GM19238 (cell line): Measurements from ENCODE around the gene HLA-DPA1.
"Not testable (repeated sequence)": the region's sequence is repeated elsewhere in the genome, so short reads cannot be mapped to it uniquely, and the experiment has no call there.

ENCODE experiments used
- DNase-seq: peaks from one replicate; pipeline ENCODE4 v3.0.0; 2011; ENCODE audit warnings: low spot score; ENCODE audit not compliant: insufficient read length

The HLA-DPA1 gene

GRCh38 chr6:33073431-33073871 lies at the start of gene HLA-DPA1:
TSS of gene HLA-DPA1 (minus strand) at chr6:33073649.
- DNase-seq = peak; percentile 73

GRCh38 chr6:33123181-33123580 lies 49.7 kb upstream of the HLA-DPA1 start:
- no peak for DNase-seq

GRCh38 chr6:33120001-33120400 lies 46.6 kb upstream of the HLA-DPA1 start:
- DNase-seq = no peak

GRCh38 chr6:33118525-33119123 lies 45.2 kb upstream of the HLA-DPA1 start:
- no peak for DNase-seq

- DNase-seq = no peak
Measured at GRCh38 chr6:33117811-33118277, 44.4 kb upstream of the HLA-DPA1 start.

GRCh38 chr6:33116841-33117711 lies 43.6 kb upstream of the HLA-DPA1 start:
- no peak for DNase-seq

- no peak for DNase-seq
Measured at GRCh38 chr6:33116417-33116816, 43.0 kb upstream of the HLA-DPA1 start.

- no peak for DNase-seq
Measured at GRCh38 chr6:33114406-33114805, 41.0 kb upstream of the HLA-DPA1 start.

GRCh38 chr6:33113755-33114154 lies 40.3 kb upstream of the HLA-DPA1 start:
- DNase-seq = no peak

- DNase-seq = peak; percentile 61
Measured at GRCh38 chr6:33112148-33112547, 38.7 kb upstream of the HLA-DPA1 start.

GRCh38 chr6:33108307-33108706 lies 34.9 kb upstream of the HLA-DPA1 start:
- DNase-seq = no peak

- DNase-seq = no peak
Measured at GRCh38 chr6:33107641-33108040, 34.2 kb upstream of the HLA-DPA1 start.

GRCh38 chr6:33105916-33106871 lies 32.7 kb upstream of the HLA-DPA1 start:
- no peak for DNase-seq

- no peak for DNase-seq
Measured at GRCh38 chr6:33105386-33105785, 31.9 kb upstream of the HLA-DPA1 start.

GRCh38 chr6:33104887-33105286 lies 31.4 kb upstream of the HLA-DPA1 start:
- DNase-seq = no peak

- no peak for DNase-seq
Measured at GRCh38 chr6:33103776-33104175, 30.3 kb upstream of the HLA-DPA1 start.

- DNase-seq = not testable (repeated sequence)
Measured at GRCh38 chr6:33101121-33101737, 27.8 kb upstream of the HLA-DPA1 start.

GRCh38 chr6:33095681-33096080 lies 22.2 kb upstream of the HLA-DPA1 start:
- no peak for DNase-seq

GRCh38 chr6:33093855-33094254 lies 20.4 kb upstream of the HLA-DPA1 start:
- DNase-seq = no peak

GRCh38 chr6:33092385-33092784 lies 18.9 kb upstream of the HLA-DPA1 start:
- no peak for DNase-seq

- peak; percentile 40 for DNase-seq
Measured at GRCh38 chr6:33091957-33092356, 18.5 kb upstream of the HLA-DPA1 start.
